Inflammatory macrophage treated with lipopolysaccharide for 4 hours (primary cell): ENCODE data around the gene HSPG2.
A peak's percentile ranks its signal among the peaks of the same experiment; 100 is the strongest.
"Not testable (repeated sequence)": the region's sequence is repeated elsewhere in the genome, so short reads cannot be mapped to it uniquely, and the experiment has no call there.

ENCODE experiments used
- DNase-seq: peaks from one replicate; pipeline ENCODE4 v3.0.0-alpha.2; 2020

The HSPG2 gene

DNA sequence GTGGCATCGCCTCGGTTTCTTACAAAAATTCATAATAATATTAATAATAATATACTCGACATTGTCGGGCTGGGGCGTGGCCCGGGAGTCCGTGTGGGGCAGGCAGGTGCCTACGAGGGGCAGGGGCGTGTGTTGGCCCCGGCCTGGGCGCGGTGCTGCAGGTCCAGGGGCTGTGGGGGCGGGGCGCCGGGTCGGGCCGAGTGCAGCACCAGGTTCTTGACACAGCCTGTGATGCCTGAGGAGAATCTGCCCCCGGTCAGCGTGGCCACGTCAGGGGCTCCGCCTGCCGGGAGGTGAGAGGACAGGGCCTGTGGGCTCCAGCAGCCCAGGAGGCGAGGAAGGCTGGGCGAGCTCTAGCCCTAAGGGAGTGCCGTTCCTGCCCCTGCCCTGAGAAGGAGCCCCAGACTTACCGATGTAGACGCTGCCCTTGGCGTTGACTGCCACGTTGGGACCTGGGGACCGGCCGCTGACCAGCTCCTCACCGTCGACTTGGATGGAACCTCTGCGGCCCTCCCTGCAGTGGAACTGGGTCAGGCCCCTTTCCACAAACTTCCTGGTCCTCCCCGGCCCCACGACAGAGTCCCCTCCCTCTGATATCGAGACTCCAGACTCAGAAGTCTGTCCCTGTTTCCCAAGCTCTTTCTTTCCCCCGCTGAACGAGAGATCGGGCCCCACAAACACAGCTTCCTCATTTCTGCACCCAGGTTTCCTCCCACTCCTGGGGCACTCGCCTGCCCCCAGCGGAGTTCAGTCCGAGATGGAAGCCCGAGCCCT, 113.7 kb downstream of the HSPG2 start:
- DNase-seq = peak; percentile 9

DNA sequence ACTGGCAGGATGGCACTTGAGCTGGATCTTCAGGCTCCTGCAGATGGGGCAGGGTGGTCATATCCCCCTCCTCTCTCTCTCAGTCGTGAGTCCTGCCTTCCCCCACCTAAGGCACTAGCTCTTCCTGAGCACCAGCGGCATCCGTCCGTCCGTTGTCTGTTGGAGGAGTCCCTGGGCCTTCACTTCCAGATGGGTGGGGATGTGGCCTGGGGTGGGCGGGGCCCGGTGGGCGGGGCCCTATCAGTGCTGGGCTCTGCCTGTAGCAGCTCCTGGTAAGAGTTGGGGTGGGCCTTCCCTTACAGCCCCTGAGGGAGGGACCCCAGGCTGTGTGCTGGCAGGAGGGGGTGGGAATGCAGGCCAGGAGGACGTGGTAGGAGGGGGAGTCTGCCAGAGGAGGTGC, 114.8 kb downstream of the HSPG2 start:
- no peak for DNase-seq

GRCh38 chr1:21821385-21822019, 115.6 kb downstream of the HSPG2 start:
- no peak for DNase-seq

GRCh38 chr1:21820597-21821232, 116.4 kb downstream of the HSPG2 start:
- no peak for DNase-seq

DNA sequence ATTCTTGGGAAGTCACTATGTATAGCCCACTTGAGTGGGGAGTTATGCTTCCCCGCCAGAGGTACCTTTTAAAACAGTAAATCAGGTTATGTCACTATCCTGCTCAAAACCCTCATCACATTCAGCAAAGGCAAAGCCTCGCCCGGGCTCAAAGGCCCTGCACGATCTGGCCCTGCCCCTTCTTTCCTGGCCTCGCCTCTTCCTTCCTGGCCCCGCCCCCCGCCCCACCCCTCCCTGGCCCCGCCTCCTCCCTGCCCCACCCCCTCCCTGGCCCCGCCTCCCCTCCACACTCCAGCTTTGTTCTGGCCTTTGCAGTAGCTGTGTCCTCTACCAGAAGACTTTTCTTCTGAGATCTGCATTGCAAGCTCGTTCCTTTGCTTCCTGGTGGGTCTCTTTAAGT, 118.5 kb downstream of the HSPG2 start:
- DNase-seq = peak; percentile 46

- DNase-seq = no peak
These were observed 120.4 kb downstream of the HSPG2 start for GRCh38 chr1:21816602-21817302.

GRCh38 chr1:21815724-21816321, 121.3 kb downstream of the HSPG2 start:
- DNase-seq = peak; percentile 64

DNA sequence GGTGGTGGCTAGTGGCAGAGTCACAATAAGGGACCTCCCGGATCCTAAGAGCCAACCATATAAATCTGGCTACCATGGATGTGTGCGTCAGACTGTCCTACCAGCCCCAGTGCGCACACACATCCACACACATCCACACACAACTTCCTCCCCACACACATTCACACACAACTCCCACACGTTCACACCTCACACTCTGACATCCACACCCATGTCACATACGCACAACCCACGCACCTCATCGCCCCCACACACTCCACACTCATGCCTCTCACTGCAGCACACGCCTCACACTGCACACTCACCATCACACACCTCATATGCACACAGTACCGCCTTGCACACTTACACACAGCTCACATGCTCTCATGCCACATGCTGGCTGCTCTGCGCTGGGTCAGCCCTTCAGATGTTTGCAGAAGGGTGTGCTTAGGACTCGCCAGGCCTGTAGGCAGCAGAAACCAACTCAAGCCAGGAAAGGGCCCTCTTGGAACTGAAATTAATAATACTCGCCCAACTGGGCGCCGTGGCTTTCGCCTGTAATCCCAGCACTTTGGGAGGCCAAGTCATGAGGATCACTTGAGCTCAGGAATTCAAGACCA, 122.0 kb downstream of the HSPG2 start:
- no peak for DNase-seq

DNA sequence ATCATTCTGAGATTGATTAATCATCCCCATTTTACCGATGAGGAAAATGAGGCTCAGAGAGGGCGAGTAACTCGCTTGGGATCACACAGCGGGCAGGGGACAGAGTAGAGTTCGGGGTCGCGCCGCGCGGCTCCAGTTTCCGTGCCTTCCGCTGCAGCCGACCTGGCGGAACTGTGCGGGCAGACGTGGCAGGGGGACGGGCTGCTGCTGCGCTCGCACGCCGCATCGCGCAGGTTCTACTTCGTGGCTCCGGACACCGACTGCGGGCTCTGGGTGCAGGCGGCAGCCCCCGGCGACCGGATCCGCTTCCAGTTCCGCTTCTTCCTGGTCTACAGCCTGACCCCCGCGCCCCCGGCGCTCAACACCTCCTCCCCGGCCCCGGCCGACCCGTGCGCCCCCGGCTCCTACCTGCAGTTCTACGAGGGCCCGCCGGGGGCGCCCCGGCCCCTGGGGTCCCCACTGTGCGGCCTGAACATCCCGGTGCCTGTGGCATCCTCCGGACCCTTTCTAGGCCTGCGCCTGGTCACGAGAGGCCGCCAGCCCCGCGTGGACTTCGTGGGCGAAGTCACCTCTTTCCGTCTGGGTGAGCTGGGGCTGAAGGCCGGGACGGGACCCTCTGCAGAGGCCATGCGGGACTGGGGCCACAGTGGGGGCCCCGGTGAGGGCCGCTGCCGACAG, 122.7 kb downstream of the HSPG2 start:
- no peak for DNase-seq

GRCh38 chr1:21813542-21813941, 123.6 kb downstream of the HSPG2 start:
- no peak for DNase-seq

DNA sequence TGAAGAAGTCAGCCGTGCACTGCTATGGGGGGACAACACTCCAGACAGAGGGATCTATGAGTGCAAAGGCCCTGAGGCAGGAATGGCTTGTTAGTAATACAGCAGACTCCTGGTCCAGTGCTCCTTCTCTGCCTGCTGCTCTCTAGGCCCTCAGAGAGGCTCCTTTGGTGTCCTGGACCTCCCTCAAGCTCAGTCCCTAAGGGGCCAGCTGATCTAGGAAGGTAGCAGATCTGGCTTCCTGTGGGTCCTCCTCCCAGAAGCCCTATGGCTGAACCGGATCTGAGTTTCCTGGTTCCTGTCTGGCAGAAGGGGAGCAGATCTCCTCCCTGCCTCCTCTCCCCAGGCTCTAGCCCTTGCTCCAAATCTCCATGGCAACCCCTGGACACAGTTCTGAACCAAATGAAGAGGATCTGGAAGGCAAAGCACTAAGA, 125.2 kb downstream of the HSPG2 start, which contains the start of gene LDLRAD2:
Gene LDLRAD2, plus strand, starts transcription at position 391 of the 431 bp plus-strand sequence. CDS start 187 bp downstream, outside the sequence.
- DNase-seq = no peak

- no peak for DNase-seq
These were observed 132.6 kb downstream of the HSPG2 start for GRCh38 chr1:21804536-21804935.

DNA sequence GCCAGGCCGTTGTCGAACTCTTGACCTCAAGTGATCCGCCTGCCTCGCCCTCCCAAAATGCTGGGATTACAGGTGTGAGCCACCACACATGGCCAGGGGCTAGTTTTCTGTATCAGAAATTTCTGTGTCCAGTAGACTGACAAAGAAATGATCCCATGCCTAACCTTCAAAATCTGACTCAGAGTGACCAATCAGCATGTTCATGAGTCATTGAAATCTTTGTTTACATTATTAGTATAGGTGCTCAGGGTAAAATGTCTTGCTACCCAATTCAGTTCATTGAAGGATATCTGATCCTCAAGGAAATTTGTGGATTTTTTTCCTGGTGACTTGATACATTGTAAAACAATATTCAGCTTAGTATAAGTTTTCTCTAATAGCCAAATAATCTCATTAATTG, 136.0 kb downstream of the HSPG2 start:
- no peak for DNase-seq

- no peak for DNase-seq
These were observed 137.4 kb downstream of the HSPG2 start for GRCh38 chr1:21799730-21800129.

GRCh38 chr1:21795075-21795474, 142.0 kb downstream of the HSPG2 start:
- DNase-seq = no peak

DNA sequence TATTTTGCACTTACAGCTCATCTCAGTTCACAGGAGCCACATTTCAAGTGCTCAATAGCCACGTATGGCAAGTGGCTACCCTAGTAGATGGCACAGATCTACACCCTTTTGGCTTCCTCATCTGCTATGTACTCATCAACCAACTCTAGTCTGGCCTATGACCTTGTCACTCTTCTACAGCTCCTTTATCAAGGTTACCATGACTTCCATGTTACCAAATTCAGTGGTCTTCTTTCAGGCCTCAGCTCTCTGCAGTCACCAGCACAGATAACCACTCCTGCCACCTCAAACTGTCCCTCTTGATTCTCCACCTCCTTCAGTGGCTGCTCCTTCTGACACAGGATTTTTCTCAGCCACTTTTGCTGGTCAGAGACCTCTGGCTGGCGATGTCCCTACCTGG, 142.5 kb downstream of the HSPG2 start:
- no peak for DNase-seq

GRCh38 chr1:21793104-21793503, 144.0 kb downstream of the HSPG2 start:
- no peak for DNase-seq

- DNase-seq = no peak
These were observed 150.5 kb downstream of the HSPG2 start for GRCh38 chr1:21786640-21787039.

GRCh38 chr1:21785764-21786163, 151.3 kb downstream of the HSPG2 start:
- DNase-seq = not testable (repeated sequence)

DNA sequence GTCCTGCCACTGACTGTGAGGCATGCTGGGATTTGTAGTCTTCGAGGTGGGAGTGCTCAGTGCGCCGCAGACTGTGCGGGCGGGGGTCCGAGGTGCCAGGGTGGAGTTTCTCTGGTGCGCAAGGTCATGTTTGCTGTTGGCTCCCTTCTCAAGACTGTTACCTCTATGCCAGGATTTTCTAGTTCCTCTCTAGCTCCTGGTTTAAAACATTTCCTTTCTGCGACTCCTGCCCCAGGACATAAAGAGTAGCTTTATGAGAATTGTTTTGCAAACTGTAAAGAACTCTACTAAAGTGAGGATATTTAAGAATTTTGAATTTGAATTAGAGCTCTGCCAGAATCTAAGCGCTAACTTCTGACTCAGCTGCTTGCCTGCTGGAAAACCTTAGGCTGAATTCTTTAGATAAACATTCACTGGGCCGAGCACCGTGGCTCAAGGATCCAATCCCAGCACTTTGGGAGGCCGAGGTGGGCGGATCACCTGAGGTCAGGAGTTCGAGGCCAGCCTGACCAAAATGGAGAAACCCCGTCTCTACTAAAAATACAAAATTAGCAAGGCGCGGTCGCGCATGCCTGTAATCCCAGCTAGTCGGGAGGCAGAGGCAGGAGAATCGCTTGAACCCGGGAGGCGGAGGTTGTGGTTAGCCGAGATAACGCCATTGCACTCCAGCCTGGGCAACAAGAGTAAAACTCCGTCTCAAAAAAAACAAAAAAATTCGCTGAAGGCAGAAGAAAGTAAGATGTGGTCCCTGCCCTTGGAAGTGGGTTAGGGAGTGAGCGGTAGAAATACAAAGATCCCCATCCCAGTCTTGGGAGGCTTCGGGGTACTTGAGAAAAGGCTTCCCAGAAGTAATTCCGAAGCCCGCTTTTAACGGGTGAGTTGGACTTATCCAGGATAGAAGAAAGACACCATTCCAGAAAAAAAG, 153.2 kb downstream of the HSPG2 start:
- DNase-seq = no peak
